GM23338 (cell line): ENCODE results near the gene ANKHD1. TPM values are rescaled to one million over a fixed set of nuclear protein-coding genes. Genes with fewer than 3 reads are reported as not detected.
"Not testable (repeated sequence)": the region's sequence is repeated elsewhere in the genome, so short reads cannot be mapped to it uniquely, and the experiment has no call there.

Experiments used
- ATAC-seq: fragments of 200-7000 bp; cut with Tn5 transposase; 3 replicates; pipeline ENCODE4 v1.9.1; 2020
- DNase-seq: peaks from one replicate; pipeline ENCODE4 v3.0.0-alpha.2; 2015; ENCODE audit warnings: low spot score
- H2AFZ ChIP-seq: fragments of 200-600 bp; sonication (generic); 2 replicates; pipeline ENCODE4 v1.8.0; 2016; ENCODE audit warnings: antibody characterized with exemption, mild to moderate bottlenecking, moderate library complexity
- H3F3A ChIP-seq: fragments of 200-600 bp; sonication (generic); replicated peaks from 2 replicates; pipeline ENCODE4 v1.8.0; 2017; ENCODE audit warnings: antibody characterized with exemption, mixed run types, low read depth
- H3K27ac ChIP-seq: fragments of 200-600 bp; sonication (generic); 2 replicates; pipeline ENCODE4 v1.6.1; 2016; ENCODE audit warnings: low read depth
- H3K27me3 ChIP-seq: fragments of 200-600 bp; sonication (generic); 2 replicates; pipeline ENCODE4 v1.8.0; 2016; ENCODE audit warnings: mild to moderate bottlenecking, mixed run types, moderate library complexity; ENCODE audit not compliant: insufficient read depth
- H3K36me3 ChIP-seq: fragments of 200-600 bp; sonication (generic); 2 replicates; pipeline ENCODE4 v1.8.0; 2016; ENCODE audit warnings: mild to moderate bottlenecking; ENCODE audit not compliant: insufficient read depth
- H3K4me1 ChIP-seq: fragments of 200-600 bp; sonication (generic); 2 replicates; pipeline ENCODE4 v1.8.0; 2016; ENCODE audit warnings: mild to moderate bottlenecking, moderate library complexity; ENCODE audit not compliant: insufficient read depth
- H3K4me2 ChIP-seq: fragments of 200-600 bp; sonication (generic); 2 replicates; pipeline ENCODE4 v1.7.1; 2017; ENCODE audit warnings: mixed run types
- H3K4me3 ChIP-seq: fragments of 200-600 bp; sonication (generic); 2 replicates; pipeline ENCODE4 v1.6.1; 2016; ENCODE audit warnings: mixed run types
- H3K79me2 ChIP-seq: fragments of 200-600 bp; sonication (generic); replicated peaks from 2 replicates; pipeline ENCODE4 v1.8.0; 2017; ENCODE audit warnings: mild to moderate bottlenecking; ENCODE audit not compliant: insufficient read depth
- H3K9me2 ChIP-seq: fragments of 200-600 bp; sonication (generic); 2 replicates; pipeline ENCODE4 v1.8.0; 2017; ENCODE audit not compliant: insufficient read depth
- H4K20me1 ChIP-seq: fragments of 200-600 bp; sonication (generic); replicated peaks from 2 replicates; pipeline ENCODE4 v1.8.0; 2017; ENCODE audit warnings: mild to moderate bottlenecking; ENCODE audit not compliant: insufficient read depth
- H3K27ac Mint-ChIP-seq: 2 replicates; pipeline ENCODE4 v1.8.0; 2020; ENCODE audit warnings: inconsistent platforms, mild to moderate bottlenecking, moderate library complexity, mixed read lengths
- H3K27me3 Mint-ChIP-seq: 3 replicates; pipeline ENCODE4 v1.8.0; 2022; ENCODE audit warnings: low read depth, mild to moderate bottlenecking, moderate library complexity, mixed read lengths, inconsistent platforms; ENCODE audit not compliant: insufficient read depth, poor library complexity
- H3K36me3 Mint-ChIP-seq: 3 replicates; pipeline ENCODE4 v1.8.0; 2021; ENCODE audit warnings: low read depth, mild to moderate bottlenecking, inconsistent platforms, moderate library complexity, mixed read lengths
- H3K4me1 Mint-ChIP-seq: 3 replicates; pipeline ENCODE4 v1.8.0; 2020; ENCODE audit warnings: mild to moderate bottlenecking, inconsistent platforms, mixed read lengths
- H3K4me3 Mint-ChIP-seq: 3 replicates; pipeline ENCODE4 v1.8.0; 2021; ENCODE audit warnings: moderate library complexity, mild to moderate bottlenecking, inconsistent platforms, mixed read lengths
- H3K9me3 Mint-ChIP-seq: 3 replicates; pipeline ENCODE4 v1.8.0; 2020; ENCODE audit warnings: moderate library complexity, mild to moderate bottlenecking, inconsistent platforms, mixed read lengths
- CREB1 ChIP-seq: fragments of 250-450 bp; sonication (Bioruptor Pico); IDR thresholded peaks from 2 replicates; pipeline ENCODE4 v1.5.0; 2020; ENCODE audit warnings: low read depth, mild to moderate bottlenecking, moderate library complexity
- ETS1 ChIP-seq: IDR thresholded peaks from 2 replicates; pipeline ENCODE4 v1.6.1; 2016; ENCODE audit warnings: antibody characterized with exemption
- EZH2 ChIP-seq: fragments of 200-600 bp; sonication (generic); IDR thresholded peaks from one replicate; pipeline ENCODE4 v1.8.0; 2017; ENCODE audit warnings: antibody characterized with exemption, mild to moderate bottlenecking, low read depth; ENCODE audit not compliant: unreplicated experiment
- EZH2phosphoT487 ChIP-seq: fragments of 200-600 bp; sonication (generic); IDR thresholded peaks from one replicate; pipeline ENCODE4 v1.8.1; 2018; ENCODE audit warnings: antibody characterized with exemption; ENCODE audit not compliant: unreplicated experiment
- POLR2AphosphoS5 ChIP-seq: IDR thresholded peaks from 2 replicates; pipeline ENCODE4 v1.6.1; 2016; ENCODE audit warnings: antibody characterized with exemption, low read depth
- ZNF114 ChIP-seq: fragments of 250-450 bp; sonication (Bioruptor Pico); IDR thresholded peaks from 2 replicates; pipeline ENCODE4 v1.5.0; 2020; ENCODE audit warnings: mild to moderate bottlenecking, moderate library complexity
- ZNF331 ChIP-seq: fragments of 250-450 bp; sonication (Bioruptor Pico); IDR thresholded peaks from 2 replicates; pipeline ENCODE4 v1.5.0; 2020; ENCODE audit warnings: low read depth, mild to moderate bottlenecking, moderate library complexity
- polyA plus RNA-seq: library from polyadenylated mRNA; unstranded; fragments of >200 nt; fragmentation: Nextera tagmentation; extraction: Ambion mirVana; gene quantifications from 2 replicates; pipeline ENCODE4 v1.2.1, GENCODE V29; 2016
- total RNA-seq: library from RNA; depleted of rRNA; stranded (reverse); fragments of >200 nt; shearing (Covaris generic); gene quantifications from 2 replicates; pipeline ENCODE4 v1.2.3, GENCODE V29; 2014
- TF ChIP-seq, protein P1 (sequence below): fragments of 250-450 bp; sonication (Bioruptor Pico); IDR thresholded peaks from 2 replicates; pipeline ENCODE4 v1.5.0; 2020; ENCODE audit warnings: mild to moderate bottlenecking, moderate library complexity

ANKHD1 gene
- total and polyA plus RNA-seq, 2 experiments from 2014 or later, result 73.0 to 119 TPM

- Histone ChIP-seq H3K4me1 (no peaks in the 10 kb centered on the region), H3K79me2 (no peaks in the 10 kb centered on the region), H3K4me3 (no peak overlapping the region), H3K27me3 (no peaks in the 10 kb centered on the region), H3K27ac (no peak overlapping the region), H3K36me3 (peaks cover 22% of the 10 kb centered on the region; the same call in 1 of the 2 replicates), H3K9me2 (no peaks in the 10 kb centered on the region), H3F3A (no peaks in the 10 kb centered on the region), H3K4me2 (no peak overlapping the region), H2AFZ (no peak overlapping the region), H4K20me1 (no peaks in the 10 kb centered on the region)
- Mint-ChIP-seq H3K9me3 (no peaks in the 10 kb centered on the region), H3K36me3 (peaks cover 21% of the 10 kb centered on the region; the same call in 2 of the 3 replicates), H3K27me3 (peaks cover 2% of the 10 kb centered on the region), H3K4me1 (peaks cover 7% of the 10 kb centered on the region; the same call in 2 of the 3 replicates), H3K27ac (no peak overlapping the region), H3K4me3 (no peak overlapping the region)
- TF ChIP-seq CREB1 (no peak), ZNF114 (CRISPR knock-in tag) (no peak), EZH2 (no peak), EZH2phosphoT487 (no peak), ZNF331 (CRISPR knock-in tag) (no peak), POLR2AphosphoS5 (no peak), ETS1 (no peak)
- TF ChIP-seq, protein P1, sequence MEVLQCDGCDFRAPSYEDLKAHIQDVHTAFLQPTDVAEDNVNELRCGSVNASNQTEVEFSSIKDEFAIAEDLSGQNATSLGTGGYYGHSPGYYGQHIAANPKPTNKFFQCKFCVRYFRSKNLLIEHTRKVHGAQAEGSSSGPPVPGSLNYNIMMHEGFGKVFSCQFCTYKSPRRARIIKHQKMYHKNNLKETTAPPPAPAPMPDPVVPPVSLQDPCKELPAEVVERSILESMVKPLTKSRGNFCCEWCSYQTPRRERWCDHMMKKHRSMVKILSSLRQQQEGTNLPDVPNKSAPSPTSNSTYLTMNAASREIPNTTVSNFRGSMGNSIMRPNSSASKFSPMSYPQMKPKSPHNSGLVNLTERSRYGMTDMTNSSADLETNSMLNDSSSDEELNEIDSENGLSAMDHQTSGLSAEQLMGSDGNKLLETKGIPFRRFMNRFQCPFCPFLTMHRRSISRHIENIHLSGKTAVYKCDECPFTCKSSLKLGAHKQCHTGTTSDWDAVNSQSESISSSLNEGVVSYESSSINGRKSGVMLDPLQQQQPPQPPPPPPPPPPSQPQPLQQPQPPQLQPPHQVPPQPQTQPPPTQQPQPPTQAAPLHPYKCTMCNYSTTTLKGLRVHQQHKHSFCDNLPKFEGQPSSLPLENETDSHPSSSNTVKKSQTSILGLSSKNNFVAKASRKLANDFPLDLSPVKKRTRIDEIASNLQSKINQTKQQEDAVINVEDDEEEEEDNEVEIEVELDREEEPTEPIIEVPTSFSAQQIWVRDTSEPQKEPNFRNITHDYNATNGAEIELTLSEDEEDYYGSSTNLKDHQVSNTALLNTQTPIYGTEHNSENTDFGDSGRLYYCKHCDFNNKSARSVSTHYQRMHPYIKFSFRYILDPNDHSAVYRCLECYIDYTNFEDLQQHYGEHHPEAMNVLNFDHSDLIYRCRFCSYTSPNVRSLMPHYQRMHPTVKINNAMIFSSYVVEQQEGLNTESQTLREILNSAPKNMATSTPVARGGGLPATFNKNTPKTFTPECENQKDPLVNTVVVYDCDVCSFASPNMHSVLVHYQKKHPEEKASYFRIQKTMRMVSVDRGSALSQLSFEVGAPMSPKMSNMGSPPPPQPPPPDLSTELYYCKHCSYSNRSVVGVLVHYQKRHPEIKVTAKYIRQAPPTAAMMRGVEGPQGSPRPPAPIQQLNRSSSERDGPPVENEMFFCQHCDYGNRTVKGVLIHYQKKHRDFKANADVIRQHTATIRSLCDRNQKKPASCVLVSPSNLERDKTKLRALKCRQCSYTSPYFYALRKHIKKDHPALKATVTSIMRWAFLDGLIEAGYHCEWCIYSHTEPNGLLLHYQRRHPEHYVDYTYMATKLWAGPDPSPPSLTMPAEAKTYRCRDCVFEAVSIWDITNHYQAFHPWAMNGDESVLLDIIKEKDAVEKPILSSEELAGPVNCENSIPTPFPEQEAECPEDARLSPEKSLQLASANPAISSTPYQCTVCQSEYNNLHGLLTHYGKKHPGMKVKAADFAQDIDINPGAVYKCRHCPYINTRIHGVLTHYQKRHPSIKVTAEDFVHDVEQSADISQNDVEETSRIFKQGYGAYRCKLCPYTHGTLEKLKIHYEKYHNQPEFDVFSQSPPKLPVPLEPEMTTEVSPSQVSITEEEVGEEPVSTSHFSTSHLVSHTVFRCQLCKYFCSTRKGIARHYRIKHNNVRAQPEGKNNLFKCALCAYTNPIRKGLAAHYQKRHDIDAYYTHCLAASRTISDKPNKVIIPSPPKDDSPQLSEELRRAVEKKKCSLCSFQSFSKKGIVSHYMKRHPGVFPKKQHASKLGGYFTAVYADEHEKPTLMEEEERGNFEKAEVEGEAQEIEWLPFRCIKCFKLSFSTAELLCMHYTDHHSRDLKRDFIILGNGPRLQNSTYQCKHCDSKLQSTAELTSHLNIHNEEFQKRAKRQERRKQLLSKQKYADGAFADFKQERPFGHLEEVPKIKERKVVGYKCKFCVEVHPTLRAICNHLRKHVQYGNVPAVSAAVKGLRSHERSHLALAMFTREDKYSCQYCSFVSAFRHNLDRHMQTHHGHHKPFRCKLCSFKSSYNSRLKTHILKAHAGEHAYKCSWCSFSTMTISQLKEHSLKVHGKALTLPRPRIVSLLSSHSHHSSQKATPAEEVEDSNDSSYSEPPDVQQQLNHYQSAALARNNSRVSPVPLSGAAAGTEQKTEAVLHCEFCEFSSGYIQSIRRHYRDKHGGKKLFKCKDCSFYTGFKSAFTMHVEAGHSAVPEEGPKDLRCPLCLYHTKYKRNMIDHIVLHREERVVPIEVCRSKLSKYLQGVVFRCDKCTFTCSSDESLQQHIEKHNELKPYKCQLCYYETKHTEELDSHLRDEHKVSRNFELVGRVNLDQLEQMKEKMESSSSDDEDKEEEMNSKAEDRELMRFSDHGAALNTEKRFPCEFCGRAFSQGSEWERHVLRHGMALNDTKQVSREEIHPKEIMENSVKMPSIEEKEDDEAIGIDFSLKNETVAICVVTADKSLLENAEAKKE (CRISPR knock-in tag), result no peak
- DNase-seq, result no peak
- ATAC-seq, result no peak
These were observed 81.4 kb downstream of the ANKHD1 start for GRCh38 chr5:140483055-140483454.

- not testable (repeated sequence) for H3K27me3 ChIP-seq, H2AFZ ChIP-seq, ATAC-seq, H3K4me1 Mint-ChIP-seq, H3K79me2 ChIP-seq, H3K27me3 Mint-ChIP-seq, H3K4me3 Mint-ChIP-seq, H3K9me3 Mint-ChIP-seq, H3F3A ChIP-seq, DNase-seq, H3K4me3 ChIP-seq, H4K20me1 ChIP-seq, H3K9me2 ChIP-seq, H3K27ac Mint-ChIP-seq, H3K27ac ChIP-seq, H3K4me2 ChIP-seq, H3K4me1 ChIP-seq
- H3K36me3 ChIP-seq, result peaks cover 22% of the 10 kb centered on the region; the same call in 1 of the 2 replicates
- peaks cover 28% of the 10 kb centered on the region; the same call in 2 of the 3 replicates for H3K36me3 Mint-ChIP-seq
These were observed 86.5 kb downstream of the ANKHD1 start for GRCh38 chr5:140488141-140488540.
